22Rv1 (cell line): ENCODE results near the gene CRKL.

Experiments used
- CTCF ChIP-seq: fragments of 450-650 bp; IDR thresholded peaks from 2 replicates; pipeline ENCODE4 v1.5.1; 2017; ENCODE audit warnings: mild to moderate bottlenecking
- ZFX ChIP-seq: fragments of 450-650 bp; IDR thresholded peaks from 2 replicates; pipeline ENCODE4 v1.6.1; 2017; ENCODE audit warnings: antibody characterized with exemption, borderline replicate concordance

GRCh38 chr22:20979940-20980453 lies 62.8 kb downstream of the CRKL start:
- no peak for TF ChIP-seq CTCF
- no peak for TF ChIP-seq ZFX
